ENCODE results near the gene ABCC1.

DNA sequence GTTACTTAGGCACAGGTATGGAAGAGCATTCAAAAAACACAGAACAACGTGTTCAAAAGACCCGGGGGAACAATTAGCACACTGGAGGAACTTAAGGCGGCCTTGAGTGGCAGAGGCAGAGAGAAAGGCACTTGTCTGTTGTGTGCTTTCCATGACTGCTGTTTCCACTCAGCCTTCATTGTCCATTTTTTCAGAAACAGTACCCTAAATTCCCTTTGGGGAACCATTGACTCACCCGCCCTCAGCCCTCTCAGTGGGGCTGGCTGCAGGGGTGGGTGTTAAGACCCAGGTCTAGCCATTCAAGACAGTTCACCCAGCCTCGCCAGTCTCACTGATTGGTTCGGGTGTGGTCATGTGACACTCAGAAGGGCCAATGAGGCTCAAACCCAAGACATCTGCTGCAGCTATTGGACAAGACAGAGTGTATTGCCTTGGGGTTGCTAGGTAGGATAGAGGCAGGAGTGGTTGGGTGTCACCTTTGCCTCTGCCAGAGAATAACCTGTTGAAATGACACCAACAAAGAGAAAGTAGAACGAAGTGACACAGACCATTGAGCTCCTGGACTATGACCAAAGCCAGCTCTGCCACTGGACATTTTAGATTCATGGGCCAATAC lies 41.4 kb upstream of the ABCC1 start:
- TF ChIP-seq EZH2phosphoT487 (IDR thresholded peaks at IDR 0.05; ENCODE audit: borderline replicate concordance): no peak
- TF ChIP-seq, protein P1, sequence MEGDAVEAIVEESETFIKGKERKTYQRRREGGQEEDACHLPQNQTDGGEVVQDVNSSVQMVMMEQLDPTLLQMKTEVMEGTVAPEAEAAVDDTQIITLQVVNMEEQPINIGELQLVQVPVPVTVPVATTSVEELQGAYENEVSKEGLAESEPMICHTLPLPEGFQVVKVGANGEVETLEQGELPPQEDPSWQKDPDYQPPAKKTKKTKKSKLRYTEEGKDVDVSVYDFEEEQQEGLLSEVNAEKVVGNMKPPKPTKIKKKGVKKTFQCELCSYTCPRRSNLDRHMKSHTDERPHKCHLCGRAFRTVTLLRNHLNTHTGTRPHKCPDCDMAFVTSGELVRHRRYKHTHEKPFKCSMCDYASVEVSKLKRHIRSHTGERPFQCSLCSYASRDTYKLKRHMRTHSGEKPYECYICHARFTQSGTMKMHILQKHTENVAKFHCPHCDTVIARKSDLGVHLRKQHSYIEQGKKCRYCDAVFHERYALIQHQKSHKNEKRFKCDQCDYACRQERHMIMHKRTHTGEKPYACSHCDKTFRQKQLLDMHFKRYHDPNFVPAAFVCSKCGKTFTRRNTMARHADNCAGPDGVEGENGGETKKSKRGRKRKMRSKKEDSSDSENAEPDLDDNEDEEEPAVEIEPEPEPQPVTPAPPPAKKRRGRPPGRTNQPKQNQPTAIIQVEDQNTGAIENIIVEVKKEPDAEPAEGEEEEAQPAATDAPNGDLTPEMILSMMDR (conservative IDR thresholded peaks at IDR 0.05; ENCODE audit: low read length): no peak

Measured in Loucy (cell line).